GM12872 (cell line): ENCODE data around the gene ADGRA1.

Experiments
- TF ChIP-seq, protein P1 (sequence below): IDR thresholded peaks from 3 replicates; pipeline ENCODE4 v1.5.1; 2011; ENCODE audit warnings: low read depth, mild to moderate bottlenecking, low read length, moderate library complexity; ENCODE audit not compliant: insufficient read depth

The ADGRA1 gene

DNA sequence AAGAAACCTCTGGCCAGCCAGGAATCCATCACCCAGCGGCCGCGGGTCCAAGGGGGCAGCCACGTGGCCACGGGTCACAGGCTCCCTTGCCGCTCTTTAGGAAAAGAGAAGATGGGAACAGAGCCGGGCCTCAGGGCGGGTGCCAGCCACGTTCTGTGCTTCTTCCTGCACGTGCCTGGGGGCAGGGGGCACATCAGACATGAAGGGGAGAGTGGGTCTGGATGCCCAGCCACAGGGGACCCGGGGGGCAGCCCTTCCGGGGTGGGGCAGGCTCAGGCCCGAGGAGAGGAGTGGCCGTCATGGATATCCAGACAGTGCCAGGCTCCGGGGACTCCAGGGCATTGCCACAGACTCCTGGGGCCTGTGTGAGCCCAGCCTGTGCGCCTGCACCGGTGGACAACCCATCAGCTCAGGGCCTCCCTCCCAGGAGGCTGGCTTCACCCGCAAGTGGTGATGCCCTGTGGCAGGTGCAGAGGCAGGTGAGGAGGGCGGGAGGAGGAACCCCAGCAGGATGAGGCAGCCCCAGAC is 31.0 kb upstream of the ADGRA1 start:
- TF ChIP-seq, protein P1, sequence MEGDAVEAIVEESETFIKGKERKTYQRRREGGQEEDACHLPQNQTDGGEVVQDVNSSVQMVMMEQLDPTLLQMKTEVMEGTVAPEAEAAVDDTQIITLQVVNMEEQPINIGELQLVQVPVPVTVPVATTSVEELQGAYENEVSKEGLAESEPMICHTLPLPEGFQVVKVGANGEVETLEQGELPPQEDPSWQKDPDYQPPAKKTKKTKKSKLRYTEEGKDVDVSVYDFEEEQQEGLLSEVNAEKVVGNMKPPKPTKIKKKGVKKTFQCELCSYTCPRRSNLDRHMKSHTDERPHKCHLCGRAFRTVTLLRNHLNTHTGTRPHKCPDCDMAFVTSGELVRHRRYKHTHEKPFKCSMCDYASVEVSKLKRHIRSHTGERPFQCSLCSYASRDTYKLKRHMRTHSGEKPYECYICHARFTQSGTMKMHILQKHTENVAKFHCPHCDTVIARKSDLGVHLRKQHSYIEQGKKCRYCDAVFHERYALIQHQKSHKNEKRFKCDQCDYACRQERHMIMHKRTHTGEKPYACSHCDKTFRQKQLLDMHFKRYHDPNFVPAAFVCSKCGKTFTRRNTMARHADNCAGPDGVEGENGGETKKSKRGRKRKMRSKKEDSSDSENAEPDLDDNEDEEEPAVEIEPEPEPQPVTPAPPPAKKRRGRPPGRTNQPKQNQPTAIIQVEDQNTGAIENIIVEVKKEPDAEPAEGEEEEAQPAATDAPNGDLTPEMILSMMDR, result no peak

DNA sequence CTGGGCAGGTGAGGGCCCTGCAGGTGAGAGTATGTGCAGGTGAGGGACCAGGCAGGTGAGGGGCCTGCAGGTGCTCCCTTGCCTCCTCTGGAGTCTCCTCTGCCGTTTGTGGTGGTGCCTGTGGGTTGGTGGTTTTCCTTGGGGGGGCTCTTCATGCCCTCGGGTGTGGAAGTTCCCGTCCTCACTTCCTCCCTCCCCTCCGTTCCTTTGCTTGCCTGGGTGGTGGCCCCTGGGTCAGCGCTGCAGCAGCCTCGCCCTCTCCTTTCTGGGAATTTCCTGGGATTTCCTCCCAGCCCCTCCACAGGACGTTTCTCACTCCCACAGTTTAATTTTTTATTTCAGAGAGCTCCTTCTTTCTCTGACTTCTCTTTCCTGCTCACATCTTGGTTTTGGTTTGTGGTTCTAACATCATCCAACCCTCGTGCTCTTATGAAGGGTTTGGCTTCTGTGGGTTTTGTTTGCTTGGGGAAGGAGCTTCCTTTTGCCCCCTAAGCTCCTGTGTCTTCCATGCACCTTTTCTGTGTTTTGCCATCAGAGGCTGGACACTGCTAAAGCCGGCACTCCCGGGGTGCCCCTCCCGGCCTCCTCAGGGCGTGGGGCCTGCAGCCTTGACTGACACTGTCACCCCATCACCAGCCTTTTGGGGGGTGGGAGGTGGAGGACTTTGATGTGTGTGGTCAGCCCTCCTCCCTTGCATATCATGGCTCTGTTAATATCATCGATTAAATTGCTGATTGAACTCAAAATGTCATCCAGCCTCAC is 29.2 kb upstream of the ADGRA1 start:
- TF ChIP-seq, protein P1, result no peak

DNA sequence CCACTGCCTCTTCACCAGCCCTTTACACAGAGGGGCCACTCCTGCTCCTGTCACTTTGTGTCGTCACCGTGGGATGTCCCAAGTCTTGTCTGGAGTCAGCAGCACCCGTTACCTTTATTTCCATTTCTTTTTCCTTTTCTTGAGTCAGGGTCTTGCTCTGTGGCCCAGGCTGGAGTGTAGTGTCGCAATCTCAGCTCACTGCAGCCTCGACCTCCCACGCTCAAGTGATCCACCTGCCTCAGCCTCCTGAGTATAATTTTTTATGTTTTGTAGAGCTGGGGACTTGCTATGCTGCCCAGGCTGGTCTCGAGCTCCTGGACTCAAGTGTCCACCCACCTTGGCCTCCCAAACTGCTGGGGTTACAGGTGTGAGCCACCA is 28.6 kb upstream of the ADGRA1 start:
- TF ChIP-seq, protein P1, result no peak

DNA sequence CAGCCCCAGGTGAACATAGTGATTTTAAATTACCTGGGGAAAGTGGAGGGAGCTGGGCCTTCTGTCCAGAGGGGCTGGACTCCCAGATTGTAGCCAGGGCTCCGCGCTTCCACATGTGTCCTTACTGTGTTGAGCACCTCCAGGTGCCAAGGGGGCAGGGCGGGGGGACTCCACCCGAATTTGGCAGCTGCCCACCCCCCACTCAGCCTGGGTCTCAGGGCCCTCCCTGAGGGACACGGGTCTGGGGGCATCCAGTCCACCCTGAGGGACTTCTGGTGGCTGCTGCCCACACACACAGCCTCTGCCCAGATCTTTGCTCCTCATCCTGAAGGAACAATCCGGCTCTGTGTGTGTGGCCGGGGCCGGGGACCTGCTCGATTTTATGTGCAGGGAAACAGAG is 28.2 kb upstream of the ADGRA1 start:
- TF ChIP-seq, protein P1, result no peak

DNA sequence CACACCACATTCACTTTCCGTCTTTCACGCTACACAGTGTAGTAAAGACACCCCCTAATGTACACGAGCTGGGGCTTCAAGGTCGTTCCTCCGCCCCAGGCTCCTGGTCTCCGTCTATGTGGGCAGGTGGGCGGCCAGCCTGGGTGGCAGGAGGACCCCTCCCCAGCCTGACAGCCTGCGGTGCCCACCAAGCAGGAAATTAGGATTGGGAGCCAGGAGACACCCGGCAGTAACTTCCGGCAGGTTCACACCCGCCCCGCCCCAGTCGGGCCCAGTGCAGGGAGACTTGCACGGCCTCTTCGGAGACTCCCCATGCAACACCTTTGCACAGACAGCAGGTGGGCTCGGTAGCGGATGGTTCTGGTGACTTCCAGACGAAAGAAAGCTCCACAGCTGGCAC is 27.7 kb upstream of the ADGRA1 start:
- TF ChIP-seq, protein P1, result no peak

DNA sequence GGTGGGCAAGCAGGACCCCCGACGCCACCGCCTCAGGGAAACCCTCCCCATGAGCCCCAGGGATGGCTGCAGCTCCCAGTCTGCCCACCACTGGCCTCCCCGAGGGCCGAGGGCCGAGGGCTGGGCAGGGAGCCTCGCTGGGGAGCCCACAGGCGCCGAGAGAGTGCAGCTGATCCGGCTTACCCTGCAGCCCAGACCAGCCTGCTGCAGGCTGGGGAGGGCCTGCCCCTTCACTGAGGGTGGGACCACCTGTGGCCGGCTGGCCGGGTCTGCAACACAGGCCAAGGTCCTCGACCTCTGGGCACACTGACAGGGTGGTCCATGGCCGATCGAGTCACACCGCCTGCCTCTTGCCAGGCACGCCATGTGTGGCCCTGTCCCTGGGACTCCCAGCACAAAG is 27.3 kb upstream of the ADGRA1 start:
- TF ChIP-seq, protein P1, result no peak

DNA sequence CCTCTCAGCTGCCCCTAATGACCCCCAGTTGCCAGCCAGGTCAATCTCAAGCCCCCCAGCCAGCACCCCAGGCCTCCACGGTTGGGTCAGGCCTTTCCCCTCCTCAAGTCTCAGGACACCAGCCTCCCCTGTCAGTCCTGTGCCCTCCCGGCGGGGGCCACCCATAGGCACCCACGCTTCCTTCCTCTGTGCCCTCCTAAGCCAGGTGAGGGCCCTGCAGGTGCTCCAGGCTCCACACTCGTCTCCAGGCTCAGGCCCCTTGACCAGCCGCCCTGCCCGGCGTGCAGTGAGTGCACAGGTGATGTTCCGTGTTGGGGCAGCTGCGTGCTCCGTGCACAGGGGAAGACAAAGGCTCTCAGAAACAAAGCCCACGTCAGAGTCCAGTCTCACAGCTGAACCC is 26.8 kb upstream of the ADGRA1 start:
- TF ChIP-seq, protein P1, result no peak
